ENCODE measurements around the gene TPSD1.

- TF ChIP-seq, protein P1, sequence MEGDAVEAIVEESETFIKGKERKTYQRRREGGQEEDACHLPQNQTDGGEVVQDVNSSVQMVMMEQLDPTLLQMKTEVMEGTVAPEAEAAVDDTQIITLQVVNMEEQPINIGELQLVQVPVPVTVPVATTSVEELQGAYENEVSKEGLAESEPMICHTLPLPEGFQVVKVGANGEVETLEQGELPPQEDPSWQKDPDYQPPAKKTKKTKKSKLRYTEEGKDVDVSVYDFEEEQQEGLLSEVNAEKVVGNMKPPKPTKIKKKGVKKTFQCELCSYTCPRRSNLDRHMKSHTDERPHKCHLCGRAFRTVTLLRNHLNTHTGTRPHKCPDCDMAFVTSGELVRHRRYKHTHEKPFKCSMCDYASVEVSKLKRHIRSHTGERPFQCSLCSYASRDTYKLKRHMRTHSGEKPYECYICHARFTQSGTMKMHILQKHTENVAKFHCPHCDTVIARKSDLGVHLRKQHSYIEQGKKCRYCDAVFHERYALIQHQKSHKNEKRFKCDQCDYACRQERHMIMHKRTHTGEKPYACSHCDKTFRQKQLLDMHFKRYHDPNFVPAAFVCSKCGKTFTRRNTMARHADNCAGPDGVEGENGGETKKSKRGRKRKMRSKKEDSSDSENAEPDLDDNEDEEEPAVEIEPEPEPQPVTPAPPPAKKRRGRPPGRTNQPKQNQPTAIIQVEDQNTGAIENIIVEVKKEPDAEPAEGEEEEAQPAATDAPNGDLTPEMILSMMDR (IDR thresholded peaks at IDR 0.05; ENCODE audit: insufficient read depth, low read depth, low read length), result no peak
- TF ChIP-seq EZH2 (IDR thresholded peaks at IDR 0.05; ENCODE audit: insufficient read depth, low read length), result no peak
Observed at GRCh38 chr16:1280783-1281182, 24.9 kb downstream of the TPSD1 start.

Measured in astrocyte (in vitro differentiated cells and primary cell).